GM21390 (cell line): ENCODE results near the gene FOXA2.
"Not testable (repeated sequence)": the region's sequence is repeated elsewhere in the genome, so short reads cannot be mapped to it uniquely, and the experiment has no call there.

Source experiments
- ATAC-seq: cut with Tn5 transposase; IDR thresholded peaks from one replicate; pipeline ENCODE4 v1.9.1; 2021; ENCODE audit not compliant: unreplicated experiment

The FOXA2 gene

DNA sequence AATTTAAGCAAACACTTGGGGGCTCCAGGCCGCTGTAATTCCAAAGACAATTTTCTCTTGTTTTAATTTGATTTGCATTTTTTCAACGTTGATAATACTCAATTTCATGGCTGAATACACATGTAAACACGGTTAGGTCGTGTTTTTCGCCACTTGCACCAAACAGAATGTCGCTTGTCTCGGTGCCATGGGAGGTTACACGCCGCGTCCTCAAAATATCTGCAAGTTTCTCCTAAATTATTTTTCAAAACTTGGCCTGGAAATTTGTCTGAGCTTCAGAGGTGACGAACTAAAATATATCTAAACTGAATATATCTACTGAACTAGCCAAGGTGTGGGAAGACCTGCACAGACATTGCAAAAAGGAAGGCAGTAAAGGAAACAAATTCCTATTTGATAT lies 15.0 kb downstream of the FOXA2 start:
- no peak for ATAC-seq

DNA sequence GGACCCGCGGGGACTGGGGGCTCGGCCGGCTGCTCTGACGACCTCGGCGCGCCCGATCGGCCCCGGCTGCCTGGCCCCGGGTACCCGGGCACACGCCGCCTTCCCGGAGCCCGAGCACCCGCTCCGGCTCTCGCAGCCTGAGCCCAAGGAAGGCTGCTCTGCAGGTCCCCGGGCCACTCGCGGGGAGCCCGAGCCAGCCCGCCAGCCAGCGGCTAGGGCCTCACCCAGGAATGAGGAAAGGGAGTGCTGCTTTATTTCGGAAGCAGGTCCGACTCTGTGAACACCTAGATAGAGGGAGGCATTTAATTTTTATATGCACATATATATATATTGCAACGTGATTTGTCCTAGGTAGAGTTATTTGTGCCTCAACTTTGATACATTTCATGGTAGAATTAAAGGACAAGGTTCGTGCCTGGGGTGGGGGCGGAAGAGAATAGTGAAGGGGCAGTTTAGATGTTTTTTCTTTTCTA lies 15.5 kb downstream of the FOXA2 start:
- no peak for ATAC-seq

DNA sequence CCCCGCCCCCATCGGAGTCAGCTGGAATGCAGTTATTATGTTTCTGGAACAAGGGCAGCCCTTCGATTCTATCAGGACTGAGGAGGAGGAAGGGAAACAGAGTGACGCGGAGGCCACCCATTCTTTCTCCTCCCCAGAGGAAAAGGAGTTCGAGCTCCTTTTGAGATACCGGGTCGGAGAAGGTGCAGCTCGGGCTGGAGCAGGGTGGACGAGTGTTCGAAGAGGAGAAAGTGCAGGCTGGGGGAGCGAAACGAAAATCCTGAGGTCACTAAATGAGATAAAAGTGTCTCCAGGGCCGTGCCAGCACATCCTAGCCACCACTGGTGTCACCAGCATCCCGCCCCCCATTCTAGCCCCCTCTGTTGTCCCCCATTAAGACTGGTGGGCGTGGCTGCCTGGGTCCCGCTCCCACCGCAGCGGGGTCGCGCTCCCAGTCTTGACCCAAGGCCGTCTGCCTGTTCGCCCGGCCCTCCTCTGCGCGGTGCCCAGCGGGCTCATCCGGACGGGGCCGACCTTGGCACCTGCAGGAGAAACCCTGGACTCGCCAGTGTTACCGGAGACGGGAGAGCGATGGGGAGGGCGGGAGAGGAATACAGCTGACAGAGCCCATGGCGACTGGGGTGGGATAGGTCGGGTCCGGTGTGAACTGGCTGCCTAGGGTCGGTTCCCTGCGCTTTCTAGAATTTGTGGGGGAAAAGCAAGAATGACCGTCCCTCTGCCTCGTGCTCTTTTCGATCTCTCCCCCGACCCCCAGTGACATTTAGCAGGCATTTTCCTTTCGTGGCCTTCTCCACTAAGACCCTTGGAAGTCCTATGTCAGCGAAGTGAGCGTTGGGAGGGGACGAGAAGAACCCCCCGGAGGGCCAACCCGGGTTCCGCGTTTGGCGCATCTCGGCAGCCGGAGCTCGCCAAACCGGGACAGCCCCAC lies 16.2 kb downstream of the FOXA2 start:
- no peak for ATAC-seq

DNA sequence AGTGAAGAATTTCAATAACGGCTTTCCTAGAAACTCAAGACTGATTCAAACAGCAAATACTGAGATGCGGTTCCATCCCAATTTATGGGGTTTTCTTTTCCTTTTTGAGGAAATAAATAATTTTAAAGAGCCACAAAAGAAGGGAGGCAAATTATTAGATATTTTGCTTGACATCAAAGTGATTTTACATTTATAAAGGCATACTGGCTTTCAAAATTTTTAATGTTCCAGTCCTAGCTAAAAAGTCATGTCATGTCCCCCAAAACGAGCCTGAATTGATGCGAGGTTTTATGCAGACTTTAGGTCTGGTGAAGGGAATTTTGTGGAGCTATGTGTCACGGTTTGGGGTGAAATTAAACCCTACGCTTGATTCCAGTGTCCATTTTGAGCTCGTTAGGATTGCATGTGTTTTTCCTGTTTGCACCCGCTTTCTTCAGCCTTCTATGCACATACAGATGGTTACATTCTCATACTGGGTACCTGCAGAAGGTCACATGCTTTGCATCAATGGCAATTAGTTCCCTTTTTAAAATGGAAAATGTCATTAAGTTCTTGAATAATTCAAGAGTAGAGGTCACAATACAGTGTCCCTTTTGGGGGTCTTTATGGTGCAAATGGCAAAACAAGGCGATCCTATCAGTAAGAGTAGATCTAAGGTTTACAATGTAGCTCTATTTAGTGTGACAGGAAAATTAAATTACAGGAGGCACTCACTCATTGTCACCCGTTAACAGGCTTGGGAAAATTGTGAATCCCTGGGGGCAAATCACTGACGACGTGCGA lies 17.3 kb downstream of the FOXA2 start:
- ATAC-seq, result no peak

DNA sequence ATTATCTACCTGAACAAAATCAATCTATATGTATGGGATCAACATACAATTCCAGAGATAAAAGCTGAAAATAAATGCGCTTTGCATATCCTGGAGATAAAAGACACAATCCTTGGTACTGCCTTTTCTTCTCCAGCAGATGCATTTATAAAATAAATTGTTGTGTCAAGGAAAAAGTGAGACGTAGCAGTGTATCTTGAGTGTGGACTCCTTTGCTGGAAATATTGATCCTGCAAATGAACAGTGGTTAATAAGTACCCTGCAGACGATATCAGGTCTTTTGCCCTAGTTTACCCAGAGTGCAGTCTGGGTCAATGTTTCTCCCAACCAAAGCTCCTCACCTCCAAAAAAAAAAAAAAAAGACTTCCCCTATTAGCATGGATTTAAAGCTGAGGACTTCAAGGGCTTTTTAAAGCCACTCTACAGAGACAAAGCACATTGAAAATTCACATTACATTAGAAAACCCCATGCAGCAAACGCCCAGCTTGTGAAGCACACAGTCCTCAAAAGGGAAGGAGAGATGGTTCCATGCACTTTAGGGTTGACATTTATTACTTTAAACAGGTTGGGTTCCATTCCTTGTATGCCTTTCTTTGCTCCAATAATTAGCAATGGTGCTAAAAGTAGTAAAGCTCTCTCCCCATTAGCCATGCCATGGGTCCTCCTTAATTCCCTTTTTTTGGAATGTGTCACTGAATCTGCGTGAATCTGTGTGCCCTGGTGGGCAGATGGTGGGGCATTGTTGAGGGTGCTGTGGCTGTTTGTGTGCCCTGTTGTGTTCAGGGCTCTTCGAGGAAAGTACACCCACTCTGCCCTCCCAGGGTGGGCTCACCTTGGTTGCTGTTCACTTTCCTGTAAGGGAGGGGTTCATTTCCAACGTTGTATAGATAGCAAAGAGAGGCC lies 21.1 kb downstream of the FOXA2 start:
- ATAC-seq, result no peak

DNA sequence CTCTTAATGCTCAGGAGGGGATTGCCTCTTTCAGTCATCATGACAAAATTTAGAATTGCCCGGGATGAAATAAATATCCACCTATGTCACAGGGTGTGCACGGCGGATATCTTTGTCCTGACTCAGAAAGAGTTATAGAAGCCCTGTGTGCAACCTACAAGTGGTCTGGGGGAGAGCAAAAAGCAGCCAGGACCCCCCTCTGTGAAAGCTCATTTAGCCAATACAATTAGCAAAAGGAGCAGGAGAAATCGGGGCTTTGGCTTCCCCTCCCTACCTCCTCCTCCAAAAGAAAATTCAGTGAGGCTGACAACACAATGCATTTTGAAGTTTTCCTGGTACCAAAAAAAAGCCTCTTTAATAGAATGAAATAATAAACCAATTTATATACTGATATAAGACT lies 21.8 kb downstream of the FOXA2 start:
- no peak for ATAC-seq

DNA sequence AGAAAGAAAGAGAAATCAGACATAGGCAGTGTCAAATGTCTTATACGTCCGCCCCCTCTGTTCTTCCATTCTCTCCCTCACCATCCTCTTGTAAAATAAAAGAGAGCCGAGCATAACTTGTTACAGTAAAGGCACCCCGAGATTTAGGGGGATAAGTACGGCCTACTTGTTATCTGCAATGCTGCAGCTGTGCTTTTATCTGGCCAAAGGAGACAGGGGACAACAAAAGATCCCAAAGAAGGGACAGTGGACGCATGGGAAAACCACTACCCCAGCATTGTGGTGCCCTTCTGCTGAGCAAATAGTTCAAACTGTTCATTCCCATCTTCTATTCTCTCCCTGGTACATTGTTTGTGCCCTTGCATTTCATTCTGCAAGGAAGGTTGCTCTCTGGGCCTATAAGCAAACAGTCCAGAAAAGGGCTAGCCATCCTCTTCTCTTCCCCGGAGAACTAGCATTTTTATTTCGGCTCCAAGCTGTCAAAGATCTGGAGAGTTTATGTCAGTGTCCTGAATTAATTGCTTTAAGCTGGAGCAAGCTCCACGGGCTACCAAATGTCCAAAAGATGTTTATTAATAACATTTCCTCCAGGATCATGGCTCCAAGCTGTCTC lies 22.3 kb downstream of the FOXA2 start:
- no peak for ATAC-seq

DNA sequence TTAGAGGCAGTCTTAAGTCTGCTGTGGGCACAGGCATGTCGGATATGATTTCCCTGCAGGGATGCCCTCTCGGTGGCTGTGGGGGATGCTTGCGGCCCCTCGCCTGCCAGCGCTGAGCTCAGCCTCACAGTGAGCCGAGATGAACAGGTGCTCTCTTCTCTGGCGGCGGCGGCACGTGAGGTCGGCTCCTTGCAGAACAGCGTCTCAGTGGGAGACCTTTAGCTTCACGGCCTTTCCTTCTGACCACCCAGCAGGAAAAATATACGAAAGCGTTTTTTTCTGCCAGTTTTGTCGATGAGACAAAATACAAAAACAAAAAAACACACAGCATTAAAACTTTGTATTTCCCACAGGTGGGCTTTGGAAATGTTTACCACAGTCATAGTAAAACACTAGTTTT lies 23.6 kb downstream of the FOXA2 start:
- no peak for ATAC-seq

DNA sequence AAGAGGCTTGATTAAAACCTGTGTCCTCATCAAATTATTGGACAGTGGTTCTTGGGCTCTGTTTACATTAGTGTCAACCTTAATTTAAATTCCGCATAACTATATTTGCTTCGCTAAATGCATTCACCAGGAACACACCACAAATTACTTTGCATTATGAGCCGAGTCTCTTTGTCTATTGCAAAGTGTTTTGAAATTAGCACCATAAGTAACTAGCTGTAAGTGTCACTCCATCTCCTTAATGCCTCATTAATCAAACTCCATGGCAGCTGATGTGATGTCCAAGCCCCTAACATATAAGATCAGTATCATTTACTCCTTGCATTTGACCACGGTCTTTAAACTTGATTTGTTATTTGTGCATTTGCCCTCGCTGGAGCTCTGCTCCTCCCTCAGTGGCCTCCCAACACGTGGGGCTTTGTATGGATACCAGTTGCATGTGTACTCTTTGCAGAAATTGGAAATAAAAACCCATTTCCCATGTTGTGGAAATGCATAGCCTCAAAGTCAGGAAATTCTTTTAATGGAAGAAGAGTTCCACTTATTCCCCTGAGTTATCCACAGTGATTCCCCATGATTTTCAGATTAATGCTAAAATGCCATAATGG lies 24.6 kb downstream of the FOXA2 start:
- ATAC-seq, result no peak

DNA sequence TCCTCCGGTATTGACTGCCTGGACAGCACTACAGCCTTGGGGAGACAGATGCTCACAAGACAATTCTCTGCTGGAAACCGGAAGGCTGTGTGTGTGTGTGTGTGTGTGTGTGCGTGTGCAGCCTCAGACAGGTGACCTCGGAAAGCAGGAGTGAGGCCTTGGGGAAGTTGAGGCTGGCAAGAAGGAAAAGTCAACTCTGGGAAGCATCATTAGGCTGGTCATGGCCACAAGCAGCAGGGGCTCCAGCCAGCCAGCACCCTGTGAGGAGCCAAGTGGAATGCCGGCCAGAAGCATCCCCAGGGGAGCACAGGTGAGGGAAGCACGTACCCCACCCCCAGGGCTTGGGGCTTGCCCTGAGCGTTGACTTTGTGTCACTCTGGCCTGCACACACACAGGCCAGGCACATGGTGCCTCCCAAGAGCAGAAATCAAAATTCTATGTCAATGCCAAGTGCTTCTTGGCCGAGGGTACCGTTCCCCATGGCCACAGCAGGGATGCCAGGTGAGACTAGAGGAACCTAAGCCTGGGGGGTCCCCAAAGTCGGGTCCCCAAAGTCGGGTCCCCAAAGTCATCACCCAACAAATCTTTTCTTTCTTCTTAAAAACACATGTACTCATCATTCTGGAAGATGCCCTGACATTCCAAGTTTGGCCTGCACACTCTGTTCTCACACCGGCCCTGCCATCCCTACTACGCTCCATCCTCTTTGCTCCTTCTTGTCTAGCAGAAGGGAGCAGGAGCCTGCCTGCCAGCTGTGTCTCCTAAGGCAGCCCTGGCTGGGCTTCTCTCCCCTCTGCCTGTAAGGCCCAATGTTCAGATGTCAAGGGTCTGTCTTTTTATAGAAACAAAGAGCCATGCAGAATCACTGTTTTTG lies 26.7 kb downstream of the FOXA2 start:
- no peak for ATAC-seq

DNA sequence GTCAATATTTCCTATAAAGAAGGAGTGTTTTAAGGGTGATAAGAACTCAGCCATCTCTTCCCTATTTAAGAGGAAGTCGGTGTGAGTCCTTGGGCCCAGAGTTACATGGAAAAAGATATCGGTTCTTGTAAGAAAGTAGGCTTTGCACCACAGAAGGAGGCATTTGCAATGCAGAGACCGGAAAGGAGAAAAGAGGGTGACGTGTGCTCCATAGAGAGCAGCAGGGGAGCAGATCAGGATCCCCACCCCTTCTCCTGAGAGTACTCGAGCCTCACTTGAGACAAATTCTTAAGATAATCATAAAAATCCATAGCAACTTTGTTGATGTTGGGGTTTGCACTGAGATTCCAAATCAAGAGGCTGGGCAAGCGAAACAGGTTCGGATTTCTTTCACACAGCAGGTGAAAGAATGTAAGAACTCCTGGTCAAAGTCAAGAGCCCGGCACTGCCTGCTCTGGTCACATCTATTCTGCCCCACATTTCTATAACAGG lies 27.8 kb downstream of the FOXA2 start:
- ATAC-seq, result no peak

DNA sequence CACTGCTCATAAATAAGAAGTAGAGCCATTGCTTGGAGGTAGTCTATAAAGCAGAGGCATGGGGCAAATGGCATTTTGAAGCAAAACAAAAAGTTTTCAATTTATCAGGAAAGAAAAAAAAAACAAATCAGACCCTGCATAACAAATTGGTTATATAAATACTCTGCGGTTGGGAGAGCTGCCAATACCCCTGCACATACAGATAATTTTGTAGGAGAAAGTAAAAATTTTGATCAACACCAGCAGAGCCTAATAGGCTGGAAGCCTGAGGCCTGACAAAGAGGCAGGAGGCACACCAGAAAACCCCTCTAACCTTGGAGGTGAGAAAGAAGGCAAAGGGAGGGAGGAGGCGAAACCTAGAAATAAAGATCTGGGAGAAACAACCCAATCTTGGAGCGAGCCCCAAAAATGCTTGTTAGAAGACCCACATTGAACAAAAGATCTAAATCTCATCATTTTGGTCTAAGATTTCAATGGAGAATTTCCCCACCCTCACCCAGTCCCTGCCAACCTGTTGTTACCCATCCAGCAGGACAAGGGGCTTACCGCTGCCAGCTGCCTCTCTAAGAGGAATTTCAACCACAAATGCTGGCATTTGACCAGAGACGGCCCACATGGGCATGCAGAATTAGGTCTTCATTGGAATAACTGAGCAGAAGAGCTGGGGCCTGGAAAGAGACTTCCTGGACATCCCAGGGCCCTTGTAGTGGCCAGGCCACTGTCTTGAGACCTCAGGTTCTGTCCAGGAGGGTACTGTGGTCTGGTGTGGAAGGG lies 28.4 kb downstream of the FOXA2 start:
- ATAC-seq, result no peak

DNA sequence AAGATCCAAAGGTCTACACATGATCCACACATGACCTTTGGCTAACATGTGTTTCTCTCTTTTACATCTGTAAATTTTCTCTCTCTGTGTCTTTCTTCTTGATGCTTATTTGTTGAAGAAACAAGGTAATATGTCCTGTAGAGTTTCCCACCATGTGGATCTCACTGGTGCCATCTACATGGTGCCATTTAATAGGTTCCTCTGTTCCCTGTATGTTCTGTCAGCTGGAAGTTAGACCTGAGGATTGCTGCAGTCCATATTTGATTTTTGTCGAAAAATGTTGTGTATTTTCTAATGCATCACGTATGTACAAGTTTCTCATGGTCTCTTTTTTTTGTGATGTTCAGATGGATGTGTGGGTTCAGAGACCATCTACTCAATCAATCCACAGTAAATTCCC lies 30.0 kb downstream of the FOXA2 start:
- no peak for ATAC-seq

DNA sequence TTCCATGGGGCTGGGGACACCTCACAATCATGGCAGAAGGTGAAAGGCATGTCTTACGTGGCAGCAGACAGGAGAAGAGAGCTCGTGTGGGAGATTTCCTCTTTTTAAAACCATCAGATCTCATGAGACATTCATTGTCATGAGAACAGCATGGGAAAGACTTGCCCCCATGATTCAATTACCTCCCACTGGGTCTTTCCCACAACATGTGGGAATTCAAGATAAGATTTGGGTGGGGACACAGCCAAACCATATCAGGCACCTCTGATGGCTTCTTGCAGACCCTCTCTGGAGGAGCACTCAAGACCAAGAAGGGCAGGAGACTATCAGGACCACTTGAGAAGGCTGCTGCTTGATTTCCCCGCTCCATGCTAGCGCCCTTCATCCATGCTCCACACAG lies 33.9 kb downstream of the FOXA2 start:
- ATAC-seq, result not testable (repeated sequence)

DNA sequence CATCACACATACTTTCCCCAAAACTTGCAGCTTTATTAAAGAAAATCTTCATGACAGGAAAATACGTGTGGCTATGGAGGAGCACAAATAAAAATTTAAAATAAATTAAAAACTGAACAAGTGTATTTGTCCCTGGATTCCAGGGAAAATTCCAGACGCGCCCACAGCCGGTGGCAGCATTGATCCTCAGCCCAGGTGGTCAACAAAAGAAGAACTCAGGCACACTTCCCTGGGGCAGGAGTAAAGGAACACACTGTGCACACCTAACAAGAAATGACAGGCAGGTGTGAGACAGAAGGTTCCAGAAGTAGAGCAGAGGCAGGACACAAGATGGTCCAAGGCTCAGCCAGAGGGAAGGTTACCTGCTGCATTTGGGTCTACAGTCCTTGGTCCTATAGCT lies 36.3 kb downstream of the FOXA2 start:
- no peak for ATAC-seq

DNA sequence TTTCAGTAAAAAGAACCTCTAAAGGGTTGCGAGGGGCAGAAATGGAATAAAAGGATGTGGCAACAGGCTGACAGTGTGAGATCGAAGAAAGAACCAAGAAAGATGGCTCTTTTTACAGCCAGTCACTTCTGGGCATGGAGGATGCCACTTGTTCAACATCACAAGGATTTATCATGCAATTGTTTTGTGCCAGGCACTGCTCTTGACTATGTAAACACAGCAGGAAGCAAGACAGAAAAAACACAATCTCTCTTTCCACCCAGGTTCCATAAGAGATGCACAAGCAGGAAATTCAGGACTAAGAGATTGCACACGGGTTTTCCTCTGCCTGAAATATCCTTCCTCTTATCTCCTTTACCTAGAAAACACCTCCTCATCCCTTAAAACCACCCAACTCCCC lies 38.0 kb downstream of the FOXA2 start:
- no peak for ATAC-seq

DNA sequence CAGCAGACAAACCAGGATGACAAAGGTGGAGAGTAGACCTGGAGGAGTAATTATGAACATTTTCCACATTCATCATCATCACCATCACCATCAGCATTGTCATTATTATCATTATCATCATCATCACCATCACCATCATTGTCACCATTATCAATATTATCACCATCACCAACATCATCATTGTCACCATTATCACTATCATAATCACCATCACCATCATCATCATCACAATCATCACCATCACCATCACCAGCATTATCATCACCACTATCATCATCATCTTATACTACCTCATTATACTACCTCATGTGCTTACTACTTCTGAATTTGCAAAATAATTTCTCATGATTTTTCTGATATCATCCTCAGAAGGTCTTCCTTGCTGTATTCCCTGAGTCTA lies 39.3 kb downstream of the FOXA2 start:
- ATAC-seq, result no peak

DNA sequence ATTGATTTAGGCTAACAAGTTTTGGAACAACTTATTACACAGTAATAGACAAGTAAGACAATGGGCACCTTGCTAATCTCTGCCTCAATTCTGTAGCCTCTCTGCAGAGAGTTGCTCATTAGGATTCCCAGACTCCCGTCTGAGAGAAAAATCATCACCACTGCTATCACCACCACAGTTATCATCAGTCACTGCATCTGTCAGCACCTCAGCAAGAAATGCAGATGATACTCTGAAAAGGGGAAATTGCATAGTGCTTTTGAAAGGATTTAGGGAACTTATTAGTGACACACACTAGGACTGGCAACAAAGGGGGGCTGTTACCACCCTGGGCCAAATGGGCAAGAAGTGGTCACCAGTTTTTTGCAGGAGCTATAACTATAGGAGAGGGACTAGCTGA lies 39.9 kb downstream of the FOXA2 start:
- no peak for ATAC-seq
